Endothelial cell of umbilical vein (primary cell): ENCODE data around the gene FBXL17. TPM values are rescaled to one million over a fixed set of nuclear protein-coding genes. Genes with fewer than 3 reads are reported as not detected.

Experiments used
- BruUV-seq: library from RNA; stranded (reverse); fragments of 400-500 nt; replicated peaks from 2 replicates; lab custom pipeline; 2021; lab: Mats Ljungman, UMichigan
- CTCF ChIA-PET: fragments of 300-600, 350-600 bp; sonication (Branson Sonifier 250); formaldehyde crosslinking; loops from one replicate; lab custom pipeline; 2021; ENCODE audit warnings: antibody characterized with exemption, inconsistent platforms; lab: Charles Lee
- POLR2A ChIA-PET: fragments of 300-600, 350-600 bp; sonication (Branson Sonifier 250); formaldehyde crosslinking; loops from one replicate; lab custom pipeline; 2021; ENCODE audit warnings: antibody characterized with exemption, inconsistent platforms; lab: Charles Lee
- DNase-seq: peaks from one replicate; pipeline ENCODE4 v3.0.0-alpha.2; 2011; ENCODE audit warnings: low read depth, low spot score
- FAIRE-seq: peaks from 2 replicates; lab custom pipeline; 2011; peaks lifted over from hg19 to GRCh38; lab: Jason Lieb, UNC
- H2AFZ ChIP-seq: 2 replicates; pipeline ENCODE4 v1.6.0; 2012; ENCODE audit warnings: low read depth, low read length, control low read depth, inconsistent platforms
- H3K27ac ChIP-seq: 2 replicates; pipeline ENCODE4 v1.5.1; 2011; ENCODE audit warnings: low read depth, mild to moderate bottlenecking, control low read depth, low read length, moderate library complexity; ENCODE audit not compliant: insufficient read depth
- H3K27me3 ChIP-seq, 2 experiments: 2 replicates each; pipeline versions ENCODE4 v1.6.0 to v1.6.1; 2011; ENCODE audit warnings: low read length in 2 of 2, mixed read lengths in 1 of 2; ENCODE audit not compliant: control insufficient read depth in 2 of 2, insufficient read depth in 2 of 2
- H3K36me3 ChIP-seq, 2 experiments: 2 replicates in 1 of 2; 3 replicates in 1 of 2; pipeline ENCODE4 v1.5.1; 2011; ENCODE audit warnings: low read length in 2 of 2, mild to moderate bottlenecking in 1 of 2, moderate library complexity in 1 of 2; ENCODE audit not compliant: control insufficient read depth in 2 of 2, insufficient read depth in 2 of 2; ENCODE audit errors: extremely low read depth in 1 of 2
- H3K4me1 ChIP-seq: 3 replicates; pipeline ENCODE4 v1.5.1; 2011; ENCODE audit warnings: mild to moderate bottlenecking, low read length; ENCODE audit not compliant: control insufficient read depth, insufficient read depth; ENCODE audit errors: extremely low read depth
- H3K4me2 ChIP-seq: 2 replicates; pipeline ENCODE4 v1.6.1; 2011; ENCODE audit warnings: low read length, control low read depth, mixed read lengths; ENCODE audit not compliant: insufficient read depth
- H3K4me3 ChIP-seq, 3 experiments: fragments of 200-600 bp in 1 of 3; sonication (generic), shearing (Covaris generic) in 1 of 3; replicated peaks in 1 of 3; 2 replicates each; pipeline ENCODE4 v1.5.1; 2011 to 2016; ENCODE audit warnings: control low read depth in 3 of 3, low read length in 3 of 3, mild to moderate bottlenecking in 2 of 3, inconsistent platforms in 1 of 3, low read depth in 1 of 3, moderate library complexity in 1 of 3; ENCODE audit not compliant: insufficient read depth in 1 of 3
- H3K79me2 ChIP-seq: 2 replicates; pipeline ENCODE4 v1.6.0; 2012; ENCODE audit warnings: low read length, inconsistent platforms; ENCODE audit not compliant: control insufficient read depth, insufficient read depth
- H3K9ac ChIP-seq: replicated peaks from 2 replicates; pipeline ENCODE3; 2011; ENCODE audit warnings: low read length, control low read depth; ENCODE audit not compliant: insufficient read depth; ENCODE audit errors: extremely low read depth
- H3K9me1 ChIP-seq: replicated peaks from 3 replicates; pipeline ENCODE4 v1.6.0; 2011; ENCODE audit warnings: mild to moderate bottlenecking, low read length; ENCODE audit not compliant: control insufficient read depth, insufficient read depth; ENCODE audit errors: extremely low read depth
- H3K9me3 ChIP-seq: replicated peaks from 2 replicates; pipeline ENCODE4 v1.5.1; 2012; ENCODE audit warnings: low read length, inconsistent platforms; ENCODE audit not compliant: control insufficient read depth, insufficient read depth
- H4K20me1 ChIP-seq: replicated peaks from 2 replicates; pipeline ENCODE3; 2011; ENCODE audit warnings: mild to moderate bottlenecking, low read length; ENCODE audit not compliant: control insufficient read depth, insufficient read depth; ENCODE audit errors: extremely low read depth
- CTCF ChIP-seq, 2 donors: IDR thresholded peaks; 1 replicate in 1 of 2; 2 replicates in 1 of 2; pipeline ENCODE4 v1.5.1; 2011; ENCODE audit warnings: low read length in 2 of 2, mild to moderate bottlenecking in 2 of 2, moderate library complexity in 2 of 2, control low read depth in 1 of 2, inconsistent platforms in 1 of 2, low read depth in 1 of 2; ENCODE audit not compliant: insufficient read depth in 1 of 2; ENCODE audit errors: extremely low read depth in 1 of 2
- FOS ChIP-seq: IDR thresholded peaks from 2 replicates; pipeline ENCODE4 v1.6.1; 2011; ENCODE audit warnings: mild to moderate bottlenecking, low read length, moderate library complexity, borderline replicate concordance; ENCODE audit not compliant: insufficient read depth
- JUN ChIP-seq: IDR thresholded peaks from 2 replicates; pipeline ENCODE4 v1.6.1; 2011; ENCODE audit warnings: borderline replicate concordance, low read depth; ENCODE audit not compliant: insufficient read length, insufficient read depth
- MAX ChIP-seq: IDR thresholded peaks from 2 replicates; pipeline ENCODE4 v1.6.1; 2011; ENCODE audit not compliant: insufficient read depth, insufficient read length
- MYC ChIP-seq: IDR thresholded peaks from one replicate; pipeline ENCODE4 v1.6.1; 2011; ENCODE audit warnings: mild to moderate bottlenecking, low read depth, low read length
- POLR2A ChIP-seq: IDR thresholded peaks from 2 replicates; pipeline ENCODE4 v1.6.1; 2012; ENCODE audit warnings: low read depth, mild to moderate bottlenecking, control low read depth, low read length
- POLR2AphosphoS5 ChIP-seq: IDR thresholded peaks from 2 replicates; pipeline ENCODE4 v1.6.1; 2012; ENCODE audit warnings: low read depth, mild to moderate bottlenecking, control low read depth, low read length, moderate library complexity; ENCODE audit not compliant: insufficient read depth
- dilution Hi-C: fragments of 300-500 bp; cut with MboI; formaldehyde crosslinking; loops from one replicate; pipeline ENCODE4 v1.15.0; 2019; ENCODE audit warnings: low sequenced_read_pairs; ENCODE audit not compliant: extremely low pct_ligation_motif_present
- intact Hi-C: fragments of 100-400 bp; cut with micrococcal nuclease; formaldehyde crosslinking; loops from one replicate; pipeline ENCODE4 v1.10.0; 2022
- polyA plus RNA-seq, 4 experiments: library from polyadenylated mRNA; depleted of rRNA in 3 of 4; stranded (reverse) in 3 of 4; unstranded in 1 of 4; fragments of >200 nt; gene quantifications; 2 replicates each; pipeline versions ENCODE4 v1.2.1 to v1.2.3, GENCODE V29; 2011 to 2012; ENCODE audit warnings: missing spikeins in 1 of 4
- total RNA-seq: library from RNA; stranded (reverse); gene quantifications from 2 replicates; pipeline ENCODE4 v1.2.3, GENCODE V29; 2021

Gene FBXL17
- total and polyA plus RNA-seq, 2 donors (not counting 3 experiments of a cell fraction or from before 2014, with no cell fraction given) = 2.7 to 8.8 TPM

- POLR2A ChIA-PET = interaction anchor here (0.5 kb wide), 1 partner anchor 342 kb away, joined by 4 read pairs; no protein-coding TSS in a partner anchor
- TF ChIP-seq POLR2AphosphoS5 (no peak), FOS (peak; percentile 32)
- no TSS peak for BruUV-seq
- H3K27me3 ChIP-seq = no peaks in the 10 kb centered on the region
- H4K20me1 ChIP-seq = no peaks in the 10 kb centered on the region
- dilution Hi-C loops = no loop called here
- H3K9me3 ChIP-seq = no peaks in the 10 kb centered on the region
- FAIRE-seq (peak; percentile 75), DNase-seq (no peak)
- no peak overlapping the region for H3K9ac ChIP-seq
- H3K4me2 ChIP-seq = no peak overlapping the region
- no peak overlapping the region for H2AFZ ChIP-seq
- intact Hi-C loops = no loop called here
- no peak overlapping the region for H3K27ac ChIP-seq
- no peaks in the 10 kb centered on the region for H3K4me1 ChIP-seq
- H3K36me3 ChIP-seq = no peaks in the 10 kb centered on the region
- no peaks in the 10 kb centered on the region for H3K79me2 ChIP-seq
- H3K4me3 ChIP-seq = no peak overlapping the region
- CTCF ChIA-PET = no interaction called here
- H3K9me1 ChIP-seq = no peaks in the 10 kb centered on the region
Measured at GRCh38 chr5:108216890-108217289, 165.0 kb downstream of the FBXL17 start.

- H3K9me3 ChIP-seq = no peaks in the 10 kb centered on the region
- no peaks in the 10 kb centered on the region for H4K20me1 ChIP-seq
- intact Hi-C loops (no loop called here), dilution Hi-C loops (no loop called here)
- BruUV-seq = no TSS peak
- FAIRE-seq = no peak
- no peaks in the 10 kb centered on the region for H3K9me1 ChIP-seq
- TF ChIP-seq FOS = no peak
- no peak for TF ChIP-seq CTCF (IDR thresholded peaks at IDR 0.05; ENCODE audit: extremely low read depth in 1 of 2, insufficient read depth in 1 of 2, low read depth in 1 of 2, low read length in 2 of 2)
- TF ChIP-seq MAX = no peak
- TF ChIP-seq POLR2A = no peak
- no peak for TF ChIP-seq POLR2AphosphoS5
- TF ChIP-seq MYC = no peak
- TF ChIP-seq JUN = no peak
- no peaks in the 10 kb centered on the region for H3K27me3 ChIP-seq
- DNase-seq = no peak
- H3K4me1 ChIP-seq = no peaks in the 10 kb centered on the region
- CTCF ChIA-PET = no interaction called here
- POLR2A ChIA-PET = no interaction called here
- H3K4me3 ChIP-seq = no peak overlapping the region
- H2AFZ ChIP-seq = no peak overlapping the region
- no peak overlapping the region for H3K9ac ChIP-seq
- H3K36me3 ChIP-seq = no peaks in the 10 kb centered on the region
- H3K4me2 ChIP-seq = no peak overlapping the region
- H3K27ac ChIP-seq = no peak overlapping the region
- no peaks in the 10 kb centered on the region for H3K79me2 ChIP-seq
Measured at GRCh38 chr5:108214857-108215256, 167.0 kb downstream of the FBXL17 start.
